Measurements from ENCODE around the gene BANP. TPM values are rescaled to one million over a fixed set of nuclear protein-coding genes. Genes with fewer than 3 reads are reported as not detected.
"Not testable (repeated sequence)": the region's sequence is repeated elsewhere in the genome, so short reads cannot be mapped to it uniquely, and the experiment has no call there.

The BANP gene
- total RNA-seq, 3 donors from 2014 or later (not counting 1 experiment from before 2014, with no cell fraction given) = 88.8 to 117 (median 117) TPM

DNA sequence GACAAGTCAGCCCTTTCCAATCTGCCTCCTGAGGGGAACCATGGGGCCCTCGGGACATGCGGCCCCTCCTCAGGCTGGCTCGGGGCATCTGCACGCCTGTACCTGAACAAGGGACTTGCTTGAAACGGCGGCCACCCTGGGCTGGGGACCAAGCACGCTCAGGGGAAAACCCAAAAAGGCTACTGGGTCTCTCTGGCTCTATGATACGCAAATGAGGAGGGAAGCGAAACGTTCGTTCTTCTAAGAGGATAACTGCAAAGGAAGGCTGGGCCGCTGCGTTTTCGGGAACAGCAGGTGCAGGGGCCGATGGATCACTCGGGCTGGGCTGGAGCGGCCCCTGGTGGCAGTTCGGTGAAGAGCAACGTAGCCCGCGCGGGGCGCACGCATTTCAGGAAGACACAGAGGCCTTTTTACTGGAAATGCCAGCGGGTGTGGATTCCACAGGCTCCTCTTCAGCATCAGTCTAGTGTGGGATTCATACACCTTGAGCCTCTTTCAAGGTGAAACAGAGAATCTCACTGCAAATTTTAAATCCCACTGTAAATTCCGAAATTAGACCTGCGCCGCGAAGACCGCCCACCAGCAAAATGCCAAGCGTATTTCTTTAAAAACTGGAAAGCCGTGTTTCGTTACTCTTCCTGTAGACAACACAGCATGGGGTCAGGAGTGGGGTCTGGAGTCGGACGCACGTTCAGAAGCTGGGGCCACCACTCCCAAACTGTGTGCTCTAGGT, 41.9 kb upstream of the BANP start:
- H3K4me3 ChIP-seq (ENCODE audit: low read length); H3K4me3 Mint-ChIP-seq; H3K27me3 ChIP-seq (ENCODE audit: control insufficient read depth, insufficient read depth, low read length); H3K36me3 Mint-ChIP-seq; H3K27ac ChIP-seq (ENCODE audit: low read length); H3K36me3 ChIP-seq (ENCODE audit: control insufficient read depth, insufficient read depth, low read length); H3K4me1 ChIP-seq (ENCODE audit: control insufficient read depth, insufficient read depth, low read length); H3K27ac Mint-ChIP-seq; H3K9me3 Mint-ChIP-seq; H3K4me1 Mint-ChIP-seq; H3K9me3 ChIP-seq (ENCODE audit: control insufficient read depth, insufficient read depth, low read length): not testable (repeated sequence)
- peaks cover 7 to 15% of the 10 kb centered on the region in 2 donors for H3K27me3 Mint-ChIP-seq (ENCODE audit: low read depth in 2 of 2)
- TF ChIP-seq, protein P1, sequence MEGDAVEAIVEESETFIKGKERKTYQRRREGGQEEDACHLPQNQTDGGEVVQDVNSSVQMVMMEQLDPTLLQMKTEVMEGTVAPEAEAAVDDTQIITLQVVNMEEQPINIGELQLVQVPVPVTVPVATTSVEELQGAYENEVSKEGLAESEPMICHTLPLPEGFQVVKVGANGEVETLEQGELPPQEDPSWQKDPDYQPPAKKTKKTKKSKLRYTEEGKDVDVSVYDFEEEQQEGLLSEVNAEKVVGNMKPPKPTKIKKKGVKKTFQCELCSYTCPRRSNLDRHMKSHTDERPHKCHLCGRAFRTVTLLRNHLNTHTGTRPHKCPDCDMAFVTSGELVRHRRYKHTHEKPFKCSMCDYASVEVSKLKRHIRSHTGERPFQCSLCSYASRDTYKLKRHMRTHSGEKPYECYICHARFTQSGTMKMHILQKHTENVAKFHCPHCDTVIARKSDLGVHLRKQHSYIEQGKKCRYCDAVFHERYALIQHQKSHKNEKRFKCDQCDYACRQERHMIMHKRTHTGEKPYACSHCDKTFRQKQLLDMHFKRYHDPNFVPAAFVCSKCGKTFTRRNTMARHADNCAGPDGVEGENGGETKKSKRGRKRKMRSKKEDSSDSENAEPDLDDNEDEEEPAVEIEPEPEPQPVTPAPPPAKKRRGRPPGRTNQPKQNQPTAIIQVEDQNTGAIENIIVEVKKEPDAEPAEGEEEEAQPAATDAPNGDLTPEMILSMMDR (IDR thresholded peaks at IDR 0.05) = peak; percentile 92
- ATAC-seq (peak; percentile 83 to 98 (median 96)), DNase-seq (peak; percentile 77 to 83)
- intact Hi-C loops (cut with micrococcal nuclease) = loop anchor here (1.0 to 5.0 kb wide), 3 partner anchors 37 to 130 kb away; no protein-coding TSS in a partner anchor
- WGBS (ENCODE audit: insufficient coverage) = 40% methylated on average over 36 of the region's 36 CpGs

DNA sequence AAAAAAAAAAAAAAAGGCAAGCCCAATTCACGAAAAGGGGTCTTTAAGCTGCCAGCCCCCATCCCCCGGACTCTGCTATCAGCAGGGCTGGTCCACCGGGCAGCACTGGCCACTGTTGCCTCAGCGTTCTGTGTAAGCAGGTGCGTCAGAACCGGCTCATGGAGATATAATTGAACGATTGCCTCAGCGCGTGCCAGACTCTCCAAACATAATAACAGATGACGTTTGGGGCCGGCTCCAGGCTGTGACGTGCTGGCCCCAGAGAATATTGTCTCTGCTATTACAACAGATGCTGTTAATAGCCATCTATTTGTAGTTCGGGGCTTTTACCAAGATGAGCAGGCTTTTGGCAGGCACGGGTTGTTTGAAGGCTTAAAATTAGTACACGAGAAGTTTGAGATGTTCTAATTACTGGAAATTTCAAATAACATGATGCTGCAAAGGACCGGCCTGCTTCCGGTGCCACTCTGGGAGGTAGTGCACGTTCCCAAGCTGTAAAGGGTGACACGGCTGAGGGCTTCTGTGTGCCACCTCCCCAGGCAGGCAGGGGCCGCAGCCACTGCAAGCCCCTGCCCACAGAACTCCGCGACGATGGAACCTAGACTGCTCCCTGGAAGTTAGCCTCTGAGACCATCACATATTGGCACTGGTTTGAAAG, 40.0 kb upstream of the BANP start:
- H3K36me3 Mint-ChIP-seq; ATAC-seq; H3K9me3 ChIP-seq (ENCODE audit: control insufficient read depth, insufficient read depth, low read length); H3K36me3 ChIP-seq (ENCODE audit: control insufficient read depth, insufficient read depth, low read length); H3K27ac Mint-ChIP-seq; H3K4me3 ChIP-seq (ENCODE audit: low read length); intact Hi-C loops (cut with micrococcal nuclease); H3K9me3 Mint-ChIP-seq; H3K27me3 ChIP-seq (ENCODE audit: control insufficient read depth, insufficient read depth, low read length); DNase-seq; H3K4me3 Mint-ChIP-seq; H3K4me1 Mint-ChIP-seq; H3K4me1 ChIP-seq (ENCODE audit: control insufficient read depth, insufficient read depth, low read length); H3K27ac ChIP-seq (ENCODE audit: low read length): not testable (repeated sequence)
- WGBS (ENCODE audit: insufficient coverage) = 85% methylated on average over 22 of the region's 23 CpGs
- peaks cover 7 to 15% of the 10 kb centered on the region in 2 donors for H3K27me3 Mint-ChIP-seq (ENCODE audit: low read depth in 2 of 2)

DNA sequence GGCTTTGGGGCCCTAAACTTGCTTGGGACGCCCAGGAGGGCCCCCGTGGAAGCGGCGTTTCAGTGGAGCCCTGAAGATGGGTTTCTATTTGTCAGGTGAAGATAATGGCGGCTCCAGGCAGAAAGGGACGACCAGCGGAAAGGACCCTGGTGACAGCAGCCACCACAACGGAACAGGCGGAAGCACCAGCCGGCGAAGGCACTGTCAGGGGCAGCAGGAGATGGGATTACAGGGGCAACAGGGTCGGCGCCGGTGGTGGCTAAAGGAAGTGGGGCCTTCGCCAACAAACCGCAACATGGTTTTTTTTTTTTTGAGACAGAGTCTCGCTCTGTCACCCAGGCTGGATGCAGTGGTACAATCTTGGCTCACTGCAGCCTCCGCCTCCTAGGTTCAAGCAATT, 38.5 kb upstream of the BANP start:
- H3K4me1 ChIP-seq (ENCODE audit: control insufficient read depth, insufficient read depth, low read length); ATAC-seq; H3K36me3 Mint-ChIP-seq; H3K4me3 ChIP-seq (ENCODE audit: low read length); H3K27me3 ChIP-seq (ENCODE audit: control insufficient read depth, insufficient read depth, low read length); H3K9me3 Mint-ChIP-seq; H3K4me1 Mint-ChIP-seq; H3K27ac Mint-ChIP-seq; H3K9me3 ChIP-seq (ENCODE audit: control insufficient read depth, insufficient read depth, low read length); intact Hi-C loops (cut with micrococcal nuclease); DNase-seq; H3K36me3 ChIP-seq (ENCODE audit: control insufficient read depth, insufficient read depth, low read length); H3K27ac ChIP-seq (ENCODE audit: low read length): not testable (repeated sequence)
- H3K4me3 Mint-ChIP-seq = peak overlapping the region; percentile 18
- H3K27me3 Mint-ChIP-seq (ENCODE audit: low read depth in 2 of 2) = peaks cover 7 to 15% of the 10 kb centered on the region in 2 donors
- 76% methylated on average over 18 of the region's 18 CpGs for WGBS (ENCODE audit: insufficient coverage)

DNA sequence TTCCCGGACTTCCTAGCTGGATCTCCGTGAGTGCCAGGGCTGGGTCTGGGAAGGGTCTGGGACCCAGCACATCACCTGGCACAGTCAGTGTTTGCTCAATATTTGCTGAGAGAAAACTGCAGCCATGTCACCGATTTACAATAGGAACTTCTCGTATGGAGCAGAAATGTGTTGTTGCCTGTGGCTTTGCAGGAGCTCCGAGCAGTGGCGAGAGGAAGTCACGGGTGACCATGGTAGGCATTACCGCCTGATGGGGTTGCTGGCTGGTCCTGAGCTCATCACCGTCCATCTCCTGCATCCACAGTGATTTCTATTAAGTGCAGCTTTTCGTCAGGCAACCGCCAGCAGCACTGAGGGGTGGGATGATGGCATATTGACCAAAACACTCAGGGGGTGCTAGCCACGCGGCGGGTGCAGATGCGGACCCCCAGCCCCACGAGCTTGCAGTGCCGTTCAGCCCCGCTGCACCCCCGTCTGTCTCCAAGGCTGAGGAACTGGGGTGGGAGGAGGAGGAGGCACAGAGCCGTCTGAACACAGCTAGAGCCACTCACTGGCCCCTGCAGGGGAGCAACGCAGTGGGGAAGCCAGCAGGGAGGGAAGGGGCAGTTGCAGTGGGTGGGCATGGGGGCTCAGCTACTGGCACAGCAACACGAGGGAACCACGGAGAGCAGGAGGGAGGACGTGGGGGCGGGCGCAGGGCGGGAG, 37.1 kb upstream of the BANP start:
- DNase-seq; H3K27ac Mint-ChIP-seq; H3K27ac ChIP-seq (ENCODE audit: low read length); H3K9me3 ChIP-seq (ENCODE audit: control insufficient read depth, insufficient read depth, low read length); H3K4me1 ChIP-seq (ENCODE audit: control insufficient read depth, insufficient read depth, low read length); H3K27me3 ChIP-seq (ENCODE audit: control insufficient read depth, insufficient read depth, low read length); intact Hi-C loops (cut with micrococcal nuclease); H3K9me3 Mint-ChIP-seq; H3K4me1 Mint-ChIP-seq; H3K36me3 ChIP-seq (ENCODE audit: control insufficient read depth, insufficient read depth, low read length); H3K4me3 ChIP-seq (ENCODE audit: low read length); H3K4me3 Mint-ChIP-seq; H3K36me3 Mint-ChIP-seq; ATAC-seq: not testable (repeated sequence)
- H3K27me3 Mint-ChIP-seq (ENCODE audit: low read depth in 2 of 2) = peaks cover 13 to 17% of the 10 kb centered on the region in 2 donors
- 75% methylated on average over 24 of the region's 27 CpGs for WGBS (ENCODE audit: insufficient coverage)
